ENCODE measurements around the gene CCDC142. TPM values are rescaled to one million over a fixed set of nuclear protein-coding genes. Genes with fewer than 3 reads are reported as not detected.
A peak's percentile ranks its signal among the peaks of the same experiment; 100 is the strongest.

CCDC142 gene
- total and polyA plus RNA-seq, 9 of the 15 experiments (the other 6 are each of a cell fraction or from before 2014, with no cell fraction given), result 0.55 to 11.7 (median 7.2) TPM

DNA sequence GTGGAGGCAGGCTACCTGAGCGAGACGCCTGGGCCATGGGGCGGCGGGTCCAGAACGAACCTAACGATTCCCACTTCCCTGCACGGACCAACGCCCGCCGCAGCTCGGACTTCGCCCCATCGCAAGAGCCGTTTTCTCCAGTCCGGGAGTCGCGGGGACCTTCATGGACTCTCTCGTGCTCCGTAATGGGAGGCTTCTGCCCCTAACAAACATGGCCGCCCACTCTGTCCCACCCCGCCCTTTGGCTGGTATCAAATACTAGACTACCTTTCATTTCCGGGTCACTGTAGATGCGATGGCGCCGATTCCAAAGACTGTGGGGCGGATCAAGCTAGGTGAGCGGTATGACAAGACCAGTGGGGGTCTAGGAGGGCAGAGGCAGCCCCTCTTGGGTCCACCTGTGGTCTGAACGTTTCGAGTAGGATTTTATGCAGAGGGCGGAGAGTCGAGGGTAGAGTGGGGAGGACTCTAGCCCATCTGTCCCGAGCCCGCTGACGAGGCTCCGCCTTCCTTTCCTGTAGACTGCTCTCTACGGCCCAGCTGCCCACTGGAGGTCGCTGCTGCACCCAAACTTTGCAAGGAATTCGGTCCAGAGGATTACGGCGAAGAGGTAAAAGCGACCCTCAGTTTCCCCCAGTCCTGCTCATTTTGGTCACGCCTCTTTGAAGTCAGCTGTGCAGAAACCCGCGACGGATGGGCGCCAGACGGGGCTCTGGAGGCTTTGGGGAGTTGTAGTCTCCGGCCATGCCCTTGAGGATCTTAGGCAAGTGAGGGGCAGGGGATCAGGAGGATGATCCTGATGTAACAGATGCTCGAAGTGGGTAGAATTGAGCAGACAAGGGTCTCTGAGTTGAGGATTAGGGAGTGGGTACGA is at the start of gene CCDC142, which contains the start of gene TTC31 (continued):
- 0 out of 2 replicates have a peak, but pooled peaks have one; percentile 24 for TF ChIP-seq SPI1 (IDR thresholded peaks at IDR 0.05; ENCODE audit: borderline replicate concordance, low read depth, low read length)
- TF ChIP-seq, protein P1, sequence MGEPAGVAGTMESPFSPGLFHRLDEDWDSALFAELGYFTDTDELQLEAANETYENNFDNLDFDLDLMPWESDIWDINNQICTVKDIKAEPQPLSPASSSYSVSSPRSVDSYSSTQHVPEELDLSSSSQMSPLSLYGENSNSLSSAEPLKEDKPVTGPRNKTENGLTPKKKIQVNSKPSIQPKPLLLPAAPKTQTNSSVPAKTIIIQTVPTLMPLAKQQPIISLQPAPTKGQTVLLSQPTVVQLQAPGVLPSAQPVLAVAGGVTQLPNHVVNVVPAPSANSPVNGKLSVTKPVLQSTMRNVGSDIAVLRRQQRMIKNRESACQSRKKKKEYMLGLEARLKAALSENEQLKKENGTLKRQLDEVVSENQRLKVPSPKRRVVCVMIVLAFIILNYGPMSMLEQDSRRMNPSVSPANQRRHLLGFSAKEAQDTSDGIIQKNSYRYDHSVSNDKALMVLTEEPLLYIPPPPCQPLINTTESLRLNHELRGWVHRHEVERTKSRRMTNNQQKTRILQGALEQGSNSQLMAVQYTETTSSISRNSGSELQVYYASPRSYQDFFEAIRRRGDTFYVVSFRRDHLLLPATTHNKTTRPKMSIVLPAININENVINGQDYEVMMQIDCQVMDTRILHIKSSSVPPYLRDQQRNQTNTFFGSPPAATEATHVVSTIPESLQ (CRISPR knock-in tag; IDR thresholded peaks at IDR 0.05), result peak; percentile 78; the same call in 1 of the 2 replicates
- TF ChIP-seq ZNF184 (CRISPR knock-in tag; IDR thresholded peaks at IDR 0.05), result no peak
- no peak for TF ChIP-seq TFAM (CRISPR knock-in tag; conservative IDR thresholded peaks at IDR 0.05)
- TF ChIP-seq, protein P2, sequence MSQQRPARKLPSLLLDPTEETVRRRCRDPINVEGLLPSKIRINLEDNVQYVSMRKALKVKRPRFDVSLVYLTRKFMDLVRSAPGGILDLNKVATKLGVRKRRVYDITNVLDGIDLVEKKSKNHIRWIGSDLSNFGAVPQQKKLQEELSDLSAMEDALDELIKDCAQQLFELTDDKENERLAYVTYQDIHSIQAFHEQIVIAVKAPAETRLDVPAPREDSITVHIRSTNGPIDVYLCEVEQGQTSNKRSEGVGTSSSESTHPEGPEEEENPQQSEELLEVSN (IDR thresholded peaks at IDR 0.05; ENCODE audit: borderline replicate concordance in 1 of 2, extremely low read depth in 1 of 2, insufficient read depth in 1 of 2, insufficient read length in 1 of 2, low read depth in 1 of 2, low read length in 1 of 2, poor library complexity in 1 of 2, severe bottlenecking in 1 of 2), result peak in 1 of 2 experiments; percentile 49
- peak; percentile 89 for TF ChIP-seq EHMT2 (IDR thresholded peaks at IDR 0.05)
- no peak for TF ChIP-seq FOXM1 (IDR thresholded peaks at IDR 0.05; ENCODE audit: low read depth)
- TF ChIP-seq FOXM1 (CRISPR knock-in tag; IDR thresholded peaks at IDR 0.05; ENCODE audit: low read depth), result no peak
- TF ChIP-seq, protein P3, sequence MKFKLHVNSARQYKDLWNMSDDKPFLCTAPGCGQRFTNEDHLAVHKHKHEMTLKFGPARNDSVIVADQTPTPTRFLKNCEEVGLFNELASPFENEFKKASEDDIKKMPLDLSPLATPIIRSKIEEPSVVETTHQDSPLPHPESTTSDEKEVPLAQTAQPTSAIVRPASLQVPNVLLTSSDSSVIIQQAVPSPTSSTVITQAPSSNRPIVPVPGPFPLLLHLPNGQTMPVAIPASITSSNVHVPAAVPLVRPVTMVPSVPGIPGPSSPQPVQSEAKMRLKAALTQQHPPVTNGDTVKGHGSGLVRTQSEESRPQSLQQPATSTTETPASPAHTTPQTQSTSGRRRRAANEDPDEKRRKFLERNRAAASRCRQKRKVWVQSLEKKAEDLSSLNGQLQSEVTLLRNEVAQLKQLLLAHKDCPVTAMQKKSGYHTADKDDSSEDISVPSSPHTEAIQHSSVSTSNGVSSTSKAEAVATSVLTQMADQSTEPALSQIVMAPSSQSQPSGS (CRISPR knock-in tag; IDR thresholded peaks at IDR 0.05), result no peak
- peak; percentile 95 for TF ChIP-seq NFRKB (IDR thresholded peaks at IDR 0.05; ENCODE audit: low read depth)
- TF ChIP-seq HOXB6 (CRISPR knock-in tag; IDR thresholded peaks at IDR 0.05; ENCODE audit: borderline replicate concordance), result no peak
- TF ChIP-seq RHOXF2B (CRISPR knock-in tag; conservative IDR thresholded peaks at IDR 0.05), result no peak
- peak; percentile 98 for TF ChIP-seq GABPA (tag; conservative IDR thresholded peaks at IDR 0.05; ENCODE audit: low read depth)
- TF ChIP-seq BRF1 (IDR thresholded peaks at IDR 0.05; ENCODE audit: borderline replicate concordance, extremely low read depth, insufficient read length), result no peak
- no peak for TF ChIP-seq CREBBP (IDR thresholded peaks at IDR 0.05; ENCODE audit: low read depth, low read length)
- no peak for TF ChIP-seq CAMTA2 (CRISPR knock-in tag; conservative IDR thresholded peaks at IDR 0.05)
- TF ChIP-seq, protein P4, sequence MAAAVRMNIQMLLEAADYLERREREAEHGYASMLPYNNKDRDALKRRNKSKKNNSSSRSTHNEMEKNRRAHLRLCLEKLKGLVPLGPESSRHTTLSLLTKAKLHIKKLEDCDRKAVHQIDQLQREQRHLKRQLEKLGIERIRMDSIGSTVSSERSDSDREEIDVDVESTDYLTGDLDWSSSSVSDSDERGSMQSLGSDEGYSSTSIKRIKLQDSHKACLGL (CRISPR knock-in tag; IDR thresholded peaks at IDR 0.05; ENCODE audit: borderline replicate concordance, poor library complexity, severe bottlenecking), result no peak
- TF ChIP-seq SMC3 (conservative IDR thresholded peaks at IDR 0.05; ENCODE audit: insufficient read depth, low read depth, low read length), result peak; percentile 83
- no peak for TF ChIP-seq ZNF431 (CRISPR knock-in tag; IDR thresholded peaks at IDR 0.05)
- TF ChIP-seq, protein P5, sequence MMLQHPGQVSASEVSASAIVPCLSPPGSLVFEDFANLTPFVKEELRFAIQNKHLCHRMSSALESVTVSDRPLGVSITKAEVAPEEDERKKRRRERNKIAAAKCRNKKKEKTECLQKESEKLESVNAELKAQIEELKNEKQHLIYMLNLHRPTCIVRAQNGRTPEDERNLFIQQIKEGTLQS (IDR thresholded peaks at IDR 0.05), result no peak
- TF ChIP-seq, protein P5 (CRISPR knock-in tag; conservative IDR thresholded peaks at IDR 0.05), result 0 out of 2 replicates have a peak, but pooled peaks have one; percentile 54

Measured in K562 (cell line).